ES-I3 (cell line): ENCODE data around the gene GRM8.

Experiments used
- H3K36me3 ChIP-seq: 2 replicates; pipeline ENCODE4 v1.6.1; 2013; ENCODE audit warnings: mild to moderate bottlenecking, low read length, control low read depth, moderate library complexity; ENCODE audit not compliant: insufficient read depth
- H3K4me1 ChIP-seq: 2 replicates; pipeline ENCODE4 v1.6.1; 2013; ENCODE audit warnings: mild to moderate bottlenecking, control low read depth, low read length; ENCODE audit not compliant: insufficient read depth
- H3K9ac ChIP-seq: 2 replicates; pipeline ENCODE4 v1.6.1; 2013; ENCODE audit warnings: low read depth, mild to moderate bottlenecking, low read length, moderate library complexity
- H3K9me3 ChIP-seq: 2 replicates; pipeline ENCODE4 v1.6.1; 2013; ENCODE audit warnings: mild to moderate bottlenecking, low read length, moderate library complexity; ENCODE audit not compliant: control insufficient read depth, insufficient read depth

The GRM8 gene

GRCh38 chr7:127059475-127059874, 193.3 kb downstream of the GRM8 start:
- Histone ChIP-seq H3K9ac (no peak overlapping the region), H3K4me1 (no peaks in the 10 kb centered on the region), H3K9me3 (0 out of 2 replicates have a peak, but pooled peaks cover 5% of the 10 kb centered on the region), H3K36me3 (no peaks in the 10 kb centered on the region)

- Histone ChIP-seq H3K36me3 (no peaks in the 10 kb centered on the region), H3K9me3 (no peaks in the 10 kb centered on the region), H3K9ac (no peak overlapping the region), H3K4me1 (no peaks in the 10 kb centered on the region)
These were observed 194.8 kb downstream of the GRM8 start for GRCh38 chr7:127057918-127058317.

- no peak overlapping the region for H3K9ac ChIP-seq
- H3K9me3 ChIP-seq: no peaks in the 10 kb centered on the region
- H3K4me1 ChIP-seq: no peaks in the 10 kb centered on the region
- H3K36me3 ChIP-seq: no peaks in the 10 kb centered on the region
These were observed 196.5 kb downstream of the GRM8 start for GRCh38 chr7:127056202-127056601.

GRCh38 chr7:127047521-127047920, 205.2 kb downstream of the GRM8 start:
- H3K9ac ChIP-seq: no peak overlapping the region
- H3K4me1 ChIP-seq: no peaks in the 10 kb centered on the region
- no peaks in the 10 kb centered on the region for H3K9me3 ChIP-seq
- H3K36me3 ChIP-seq: no peaks in the 10 kb centered on the region

- no peaks in the 10 kb centered on the region for H3K9me3 ChIP-seq
- no peak overlapping the region for H3K9ac ChIP-seq
- H3K4me1 ChIP-seq: no peaks in the 10 kb centered on the region
- H3K36me3 ChIP-seq: no peaks in the 10 kb centered on the region
These were observed 210.9 kb downstream of the GRM8 start for GRCh38 chr7:127041689-127042452.

GRCh38 chr7:127040042-127040441, 212.7 kb downstream of the GRM8 start:
- H3K4me1 ChIP-seq: no peaks in the 10 kb centered on the region
- H3K9me3 ChIP-seq: no peaks in the 10 kb centered on the region
- H3K36me3 ChIP-seq: no peaks in the 10 kb centered on the region
- H3K9ac ChIP-seq: no peak overlapping the region

GRCh38 chr7:127039541-127039940, 213.2 kb downstream of the GRM8 start:
- H3K9me3 ChIP-seq: no peaks in the 10 kb centered on the region
- H3K4me1 ChIP-seq: no peaks in the 10 kb centered on the region
- H3K9ac ChIP-seq: no peak overlapping the region
- no peaks in the 10 kb centered on the region for H3K36me3 ChIP-seq

GRCh38 chr7:127035203-127035849, 217.4 kb downstream of the GRM8 start:
- H3K36me3 ChIP-seq: no peaks in the 10 kb centered on the region
- no peaks in the 10 kb centered on the region for H3K4me1 ChIP-seq
- H3K9me3 ChIP-seq: no peaks in the 10 kb centered on the region
- H3K9ac ChIP-seq: no peak overlapping the region

GRCh38 chr7:127034186-127034806, 218.4 kb downstream of the GRM8 start:
- Histone ChIP-seq H3K4me1 (no peaks in the 10 kb centered on the region), H3K9ac (no peak overlapping the region), H3K36me3 (no peaks in the 10 kb centered on the region), H3K9me3 (no peaks in the 10 kb centered on the region)

GRCh38 chr7:127029823-127030222, 222.9 kb downstream of the GRM8 start:
- no peak overlapping the region for H3K9ac ChIP-seq
- no peaks in the 10 kb centered on the region for H3K4me1 ChIP-seq
- H3K36me3 ChIP-seq: no peaks in the 10 kb centered on the region
- H3K9me3 ChIP-seq: no peaks in the 10 kb centered on the region

GRCh38 chr7:127021857-127022256, 230.9 kb downstream of the GRM8 start:
- Histone ChIP-seq H3K36me3 (no peaks in the 10 kb centered on the region), H3K4me1 (no peaks in the 10 kb centered on the region), H3K9me3 (no peaks in the 10 kb centered on the region), H3K9ac (no peak overlapping the region)

- no peak overlapping the region for H3K9ac ChIP-seq
- no peaks in the 10 kb centered on the region for H3K36me3 ChIP-seq
- no peaks in the 10 kb centered on the region for H3K4me1 ChIP-seq
- no peaks in the 10 kb centered on the region for H3K9me3 ChIP-seq
These were observed 231.6 kb downstream of the GRM8 start for GRCh38 chr7:127021019-127021738.

- Histone ChIP-seq H3K4me1 (no peaks in the 10 kb centered on the region), H3K9ac (no peak overlapping the region), H3K9me3 (no peaks in the 10 kb centered on the region), H3K36me3 (no peaks in the 10 kb centered on the region)
These were observed 233.9 kb downstream of the GRM8 start for GRCh38 chr7:127018889-127019288.

GRCh38 chr7:127017196-127017595, 235.5 kb downstream of the GRM8 start:
- Histone ChIP-seq H3K9me3 (no peaks in the 10 kb centered on the region), H3K9ac (no peak overlapping the region), H3K36me3 (no peaks in the 10 kb centered on the region), H3K4me1 (no peaks in the 10 kb centered on the region)
